Measurements from ENCODE around the gene FHIT. TPM values are rescaled to one million over a fixed set of nuclear protein-coding genes. Genes with fewer than 3 reads are reported as not detected.

The FHIT gene
- total RNA-seq, 1 donor from 2014 or later, result 7.9 TPM

- DNase-seq (ENCODE audit: low spot score), result no peak
These were observed 79.0 kb downstream of the FHIT start for GRCh38 chr3:61172203-61172602.

DNA sequence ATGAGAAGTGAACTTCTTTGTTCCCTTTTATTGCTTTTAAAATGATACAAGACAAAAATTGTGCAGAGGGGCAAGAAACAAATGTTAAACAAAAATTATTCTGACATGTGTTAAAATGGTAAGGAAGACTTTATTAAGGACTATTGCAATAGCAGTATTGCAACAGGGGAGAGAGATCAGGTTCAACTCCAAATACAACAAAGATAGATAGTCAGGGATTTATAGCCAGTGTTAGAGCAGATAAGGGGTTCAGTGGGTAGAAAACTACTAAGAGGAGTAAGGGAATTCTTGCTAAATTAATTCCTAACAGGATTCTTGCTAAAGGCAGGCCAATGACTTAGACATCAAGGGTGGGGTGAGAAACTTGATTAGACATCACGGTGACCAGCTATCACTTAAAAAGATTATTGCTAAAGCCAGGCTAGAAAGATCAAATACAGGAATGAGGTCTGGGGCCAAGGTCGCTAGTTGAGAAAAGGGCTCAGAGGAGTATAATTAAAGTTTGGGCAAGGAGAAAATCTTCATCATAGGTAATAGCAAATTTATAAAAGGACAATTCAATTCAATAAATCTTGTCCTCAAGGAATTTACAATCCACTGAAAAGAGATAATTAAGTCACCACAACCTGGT, 81.5 kb downstream of the FHIT start:
- DNase-seq (ENCODE audit: low spot score), result no peak

DNA sequence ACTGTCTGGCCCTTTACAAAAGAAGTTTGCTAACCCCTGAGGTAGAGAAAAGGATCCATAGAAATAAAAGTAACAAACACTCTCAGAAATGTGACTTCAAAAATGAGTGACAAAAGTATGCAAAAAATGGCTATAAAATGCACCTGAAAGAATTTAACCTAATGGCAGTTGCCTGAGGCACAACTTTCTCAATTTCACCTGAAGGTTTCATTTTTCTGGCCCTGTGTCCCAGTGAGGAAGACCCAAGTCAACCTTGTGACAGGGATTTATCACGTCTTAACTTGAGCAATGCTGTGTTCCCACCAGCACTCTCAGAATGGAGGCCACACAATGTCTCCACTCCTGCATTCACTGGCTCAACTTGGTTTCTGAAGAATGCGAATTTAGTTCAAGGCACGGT, 83.0 kb downstream of the FHIT start:
- DNase-seq (ENCODE audit: low spot score), result no peak

- no peak for DNase-seq (ENCODE audit: low spot score)
These were observed 88.3 kb downstream of the FHIT start for GRCh38 chr3:61162965-61163364.

GRCh38 chr3:61158667-61159066, 92.6 kb downstream of the FHIT start:
- DNase-seq (ENCODE audit: low spot score), result no peak

GRCh38 chr3:61158216-61158615, 93.0 kb downstream of the FHIT start:
- no peak for DNase-seq (ENCODE audit: low spot score)

GRCh38 chr3:61157414-61157813, 93.8 kb downstream of the FHIT start:
- no peak for DNase-seq (ENCODE audit: low spot score)

- DNase-seq (ENCODE audit: low spot score), result no peak
These were observed 95.5 kb downstream of the FHIT start for GRCh38 chr3:61155701-61156292.

- no peak for DNase-seq (ENCODE audit: low spot score)
These were observed 96.6 kb downstream of the FHIT start for GRCh38 chr3:61154457-61155198.

DNA sequence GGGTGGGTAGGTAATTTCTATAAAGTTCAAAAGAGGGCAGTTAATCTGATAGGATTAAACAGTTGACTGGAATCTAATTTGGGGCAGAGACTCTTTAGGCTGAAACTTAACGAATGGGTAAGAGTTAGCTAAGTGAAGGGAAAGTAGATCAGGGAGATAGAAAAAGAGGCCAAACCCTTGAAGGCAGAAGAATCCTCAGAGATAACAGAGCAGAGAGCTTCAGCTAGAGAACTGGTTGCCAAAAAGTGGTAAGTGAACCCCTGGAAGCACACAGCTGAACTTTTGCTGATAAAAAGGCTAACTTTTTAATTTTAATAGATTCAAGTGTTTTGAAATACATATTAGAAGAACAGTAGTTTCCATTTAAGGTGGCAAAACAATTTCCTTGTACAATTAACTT, 99.2 kb downstream of the FHIT start:
- DNase-seq (ENCODE audit: low spot score), result no peak

DNA sequence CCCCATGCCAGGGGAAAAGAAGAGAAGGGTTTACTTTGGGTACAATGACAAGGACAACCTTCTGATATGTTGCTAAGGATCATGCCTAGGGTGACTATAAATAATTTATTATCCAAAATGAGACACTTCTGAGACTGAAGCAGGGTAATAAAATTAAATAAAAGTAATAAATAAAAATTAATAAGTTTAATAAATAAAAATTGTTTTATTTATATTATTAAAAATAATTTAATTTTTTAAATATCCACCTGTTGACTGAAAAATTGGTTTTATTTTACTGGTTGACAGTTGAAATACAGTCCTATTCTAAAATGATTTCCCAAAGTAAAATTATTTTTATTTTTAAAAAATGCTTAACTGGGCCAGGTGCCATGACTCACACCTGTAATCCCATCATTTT, 102.0 kb downstream of the FHIT start:
- no peak for DNase-seq (ENCODE audit: low spot score)

- DNase-seq (ENCODE audit: low spot score), result no peak
These were observed 105.0 kb downstream of the FHIT start for GRCh38 chr3:61146010-61146890.

DNA sequence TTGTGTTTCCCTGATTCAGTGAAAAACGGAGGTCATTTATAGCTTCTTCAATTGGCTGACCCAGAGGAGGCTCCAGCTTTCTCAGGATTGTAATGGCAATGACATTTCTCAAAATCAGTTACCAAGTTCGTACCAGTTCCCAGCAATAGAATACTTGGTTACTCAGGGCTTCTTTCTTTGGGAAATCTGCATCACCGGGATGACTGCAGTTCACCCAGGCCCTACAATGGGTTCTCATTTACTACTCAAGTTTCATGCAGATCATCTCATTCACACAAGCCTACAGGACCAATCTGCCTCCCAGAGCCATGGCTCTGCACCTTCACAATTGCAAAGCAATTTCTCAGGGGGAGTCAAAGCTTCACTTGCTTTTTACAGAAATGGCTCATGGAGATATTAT, 109.6 kb downstream of the FHIT start:
- DNase-seq (ENCODE audit: low spot score), result no peak

GRCh38 chr3:61141227-61141626, 110.0 kb downstream of the FHIT start:
- DNase-seq (ENCODE audit: low spot score), result no peak

- DNase-seq (ENCODE audit: low spot score), result no peak
These were observed 111.6 kb downstream of the FHIT start for GRCh38 chr3:61139686-61140085.

GRCh38 chr3:61138401-61138800, 112.9 kb downstream of the FHIT start:
- no peak for DNase-seq (ENCODE audit: low spot score)

DNA sequence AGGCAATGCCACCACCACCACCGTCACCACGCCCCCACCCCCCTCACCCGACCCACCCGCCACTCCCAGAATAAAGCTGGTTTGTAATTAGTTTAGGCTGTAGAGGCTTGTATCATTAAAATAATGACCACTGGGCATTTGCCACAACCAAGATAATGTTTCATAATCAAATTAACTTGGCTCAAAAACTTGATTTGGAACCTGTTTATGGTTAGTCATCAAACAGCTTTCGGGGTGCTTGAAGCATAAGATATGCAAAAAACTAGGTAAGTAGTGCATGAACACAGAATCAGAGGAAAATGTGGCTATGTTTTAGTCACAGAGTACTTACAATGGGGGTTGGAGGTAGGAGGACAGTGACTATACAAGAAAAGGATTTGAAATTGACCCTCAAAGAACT, 115.1 kb downstream of the FHIT start:
- DNase-seq (ENCODE audit: low spot score), result no peak

DNA sequence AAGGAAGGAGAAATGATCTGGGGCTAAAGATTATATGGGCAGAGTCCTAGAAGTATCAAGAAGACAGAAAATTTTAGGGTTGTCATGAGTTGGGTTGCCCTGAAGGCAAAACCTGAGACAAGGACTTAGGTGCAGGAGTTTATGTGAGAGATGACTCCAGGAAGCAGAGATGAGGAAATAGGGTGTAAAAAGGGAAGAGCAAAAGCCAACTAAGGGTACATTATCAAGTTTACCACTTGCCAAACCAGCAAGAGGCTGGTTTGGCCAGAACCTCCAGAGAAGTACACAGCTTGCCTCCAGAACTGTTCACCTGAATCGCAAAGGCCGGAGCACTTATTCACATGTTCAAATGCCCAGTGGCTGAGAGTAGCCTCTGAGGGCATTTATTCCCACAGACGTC, 116.7 kb downstream of the FHIT start:
- no peak for DNase-seq (ENCODE audit: low spot score)

DNA sequence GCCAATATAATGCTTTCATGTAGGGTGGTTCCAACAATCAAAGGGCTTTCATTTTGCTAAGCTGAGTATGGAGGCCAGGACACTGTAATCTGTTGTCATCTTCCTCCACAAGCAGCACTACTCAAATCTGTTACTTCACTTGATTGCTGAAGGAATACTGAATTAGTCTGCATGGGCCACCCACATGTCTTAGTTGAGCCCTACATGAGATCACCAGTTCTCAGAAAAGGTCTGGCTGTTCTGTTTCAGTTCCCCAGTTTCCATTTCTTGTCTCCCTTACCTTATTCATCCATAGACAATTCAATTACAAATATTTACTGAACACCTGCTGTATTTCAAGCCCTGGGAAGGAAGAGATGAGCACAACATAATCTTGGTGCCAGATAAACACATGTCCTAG, 119.2 kb downstream of the FHIT start:
- DNase-seq (ENCODE audit: low spot score), result no peak

DNA sequence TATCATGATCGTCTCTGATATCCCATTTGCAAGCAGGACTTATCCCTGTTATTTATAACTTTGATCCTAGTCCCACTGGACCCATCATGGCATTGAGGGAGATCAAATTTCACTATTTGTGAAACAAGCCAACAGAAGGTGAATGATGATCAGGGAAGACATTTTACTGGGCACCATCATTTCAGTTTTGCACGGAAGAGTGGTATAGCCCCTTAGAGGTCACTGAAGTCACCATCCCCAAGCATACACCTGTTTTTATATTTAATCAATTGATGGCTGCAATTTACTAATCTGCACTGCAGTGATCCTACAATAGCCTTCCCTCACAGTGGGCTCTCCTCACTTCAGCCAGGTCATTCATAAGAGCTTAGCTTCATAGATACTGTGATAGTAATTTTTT, 132.4 kb downstream of the FHIT start:
- no peak for DNase-seq (ENCODE audit: low spot score)

DNA sequence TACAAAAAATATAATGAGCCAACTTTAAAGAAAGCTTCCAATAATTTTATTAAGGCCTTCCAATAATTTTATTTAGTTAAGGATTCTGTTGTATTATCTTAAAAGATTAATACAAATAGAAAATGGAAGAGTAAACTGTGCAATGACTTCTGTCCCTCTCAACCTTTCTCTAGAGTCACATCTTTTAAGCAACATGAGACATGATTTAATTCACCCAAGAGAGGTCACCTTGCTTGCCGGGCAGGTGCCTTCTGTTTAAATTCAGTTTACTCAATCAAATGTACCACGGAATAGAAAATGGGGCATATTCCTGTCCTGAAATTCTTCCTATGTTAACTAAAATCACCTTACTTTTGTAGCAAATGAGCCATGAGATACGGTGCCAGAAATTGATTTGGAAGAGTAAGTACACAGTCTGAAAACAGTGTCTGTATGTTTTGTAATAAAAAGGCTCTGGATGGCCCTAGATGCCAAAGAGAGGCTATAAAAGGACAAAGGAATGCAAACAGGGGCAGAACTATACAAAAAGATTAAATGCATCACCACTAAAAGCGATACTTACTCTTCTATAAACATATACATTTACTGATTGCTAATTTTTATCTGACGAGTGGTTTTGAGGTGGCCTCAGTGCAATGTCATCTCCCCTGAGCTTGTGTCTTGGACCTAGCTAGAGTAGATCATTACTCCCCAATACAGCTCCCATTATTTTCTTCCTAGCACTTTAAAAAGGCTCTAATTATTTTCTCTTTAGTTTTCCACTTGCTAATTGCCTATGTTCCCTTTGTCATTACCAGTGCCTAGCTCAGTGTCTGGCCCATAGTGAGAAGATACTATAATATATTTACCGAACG, 134.0 kb downstream of the FHIT start:
- DNase-seq (ENCODE audit: low spot score), result no peak

All from umbilical cord (tissue), 2 donors.